AG09309 (cell line): Measurements from ENCODE around the gene SLC19A2.

ENCODE experiments used
- DNase-seq: peaks from one replicate; pipeline ENCODE4 v3.0.0-alpha.2; 2010; ENCODE audit warnings: low read depth
- H3K4me3 ChIP-seq: 2 replicates; pipeline ENCODE4 v1.5.1; 2011; ENCODE audit warnings: mild to moderate bottlenecking, low read depth, low read length, moderate library complexity; ENCODE audit not compliant: control insufficient read depth
- CTCF ChIP-seq: IDR thresholded peaks from 2 replicates; pipeline ENCODE4 v1.5.1; 2011; ENCODE audit warnings: mild to moderate bottlenecking, low read depth, low read length, inconsistent platforms; ENCODE audit not compliant: insufficient read depth, control insufficient read depth; ENCODE audit errors: missing control alignments

The SLC19A2 gene

GRCh38 chr1:169456029-169456428 lies 29.7 kb downstream of the SLC19A2 start:
- H3K4me3 ChIP-seq, result no peak overlapping the region
- no peak for DNase-seq
- TF ChIP-seq CTCF, result no peak

- no peak for DNase-seq
- H3K4me3 ChIP-seq, result no peak overlapping the region
- no peak for TF ChIP-seq CTCF
Observed at GRCh38 chr1:169452921-169453320, 32.8 kb downstream of the SLC19A2 start.

- no peak overlapping the region for H3K4me3 ChIP-seq
- DNase-seq, result no peak
- no peak for TF ChIP-seq CTCF
Observed at GRCh38 chr1:169451218-169451824, 34.4 kb downstream of the SLC19A2 start.

- no peak for DNase-seq
- no peak overlapping the region for H3K4me3 ChIP-seq
- no peak for TF ChIP-seq CTCF
Observed at GRCh38 chr1:169443923-169444322, 41.8 kb downstream of the SLC19A2 start.

DNA sequence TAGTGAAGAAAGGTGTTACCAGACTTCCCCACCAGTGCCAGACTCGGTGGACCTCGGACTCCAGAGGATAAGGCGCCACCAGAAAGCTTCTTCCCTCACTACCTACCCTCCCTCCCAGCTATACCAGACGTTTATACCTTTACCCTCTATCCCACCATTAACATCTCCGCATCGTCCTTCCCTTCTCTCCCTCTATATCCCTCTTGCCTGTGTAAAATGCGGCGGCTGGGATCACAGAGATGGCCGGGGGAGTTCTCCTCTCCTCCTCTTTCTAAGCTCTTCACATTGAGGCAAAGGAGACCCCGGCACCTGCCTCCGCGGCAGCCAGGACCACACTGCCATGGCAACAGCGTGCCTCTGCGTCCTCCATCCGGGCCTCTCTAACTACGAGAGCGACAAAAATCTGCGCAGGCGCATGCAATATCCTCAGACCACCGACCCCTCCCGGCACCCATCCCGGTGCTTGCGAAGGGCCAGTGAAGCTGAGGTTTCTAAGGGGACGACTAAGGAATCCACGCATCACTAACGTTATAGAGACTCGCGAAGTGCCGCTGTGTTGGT lies 58.6 kb downstream of the SLC19A2 start, which contains the start of gene CCDC181:
Gene CCDC181, minus strand, starts transcription at position 394 of the 561 bp plus-strand sequence. CDS start 2,547 bp downstream, outside the sequence.
- no peak for DNase-seq

GRCh38 chr1:169426174-169426705 lies 59.5 kb downstream of the SLC19A2 start:
- no peak for TF ChIP-seq CTCF
- no peak for DNase-seq
- H3K4me3 ChIP-seq, result no peak overlapping the region

More for the DNA sequence above, 58.6 kb downstream of the SLC19A2 start, which contains the start of gene CCDC181:
- peak within 1 kb of the TSS; percentile 19 for H3K4me3 ChIP-seq
- TF ChIP-seq CTCF, result no peak
